ENCODE data around the gene PDGFRA.

DNA sequence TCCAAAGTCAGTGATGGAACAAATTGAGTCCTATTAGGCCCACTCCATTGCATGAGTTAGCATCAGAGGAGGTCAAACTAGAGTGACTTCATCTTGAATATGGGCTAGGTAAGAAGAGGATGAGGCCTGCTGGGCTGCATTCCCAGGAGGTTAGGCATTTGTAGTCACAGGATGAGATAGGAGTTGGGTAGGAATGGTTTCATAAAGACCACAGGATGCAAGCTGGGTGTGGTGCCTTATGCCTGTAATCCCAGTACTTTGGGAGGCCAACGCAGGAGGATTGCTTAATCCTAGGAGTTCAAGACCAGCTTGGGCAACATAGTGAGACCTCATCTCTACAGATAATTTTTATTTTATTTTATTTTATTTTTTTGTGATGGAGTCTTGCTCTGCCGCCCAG, 26.8 kb downstream of the PDGFRA start:
- TF ChIP-seq, protein P1, sequence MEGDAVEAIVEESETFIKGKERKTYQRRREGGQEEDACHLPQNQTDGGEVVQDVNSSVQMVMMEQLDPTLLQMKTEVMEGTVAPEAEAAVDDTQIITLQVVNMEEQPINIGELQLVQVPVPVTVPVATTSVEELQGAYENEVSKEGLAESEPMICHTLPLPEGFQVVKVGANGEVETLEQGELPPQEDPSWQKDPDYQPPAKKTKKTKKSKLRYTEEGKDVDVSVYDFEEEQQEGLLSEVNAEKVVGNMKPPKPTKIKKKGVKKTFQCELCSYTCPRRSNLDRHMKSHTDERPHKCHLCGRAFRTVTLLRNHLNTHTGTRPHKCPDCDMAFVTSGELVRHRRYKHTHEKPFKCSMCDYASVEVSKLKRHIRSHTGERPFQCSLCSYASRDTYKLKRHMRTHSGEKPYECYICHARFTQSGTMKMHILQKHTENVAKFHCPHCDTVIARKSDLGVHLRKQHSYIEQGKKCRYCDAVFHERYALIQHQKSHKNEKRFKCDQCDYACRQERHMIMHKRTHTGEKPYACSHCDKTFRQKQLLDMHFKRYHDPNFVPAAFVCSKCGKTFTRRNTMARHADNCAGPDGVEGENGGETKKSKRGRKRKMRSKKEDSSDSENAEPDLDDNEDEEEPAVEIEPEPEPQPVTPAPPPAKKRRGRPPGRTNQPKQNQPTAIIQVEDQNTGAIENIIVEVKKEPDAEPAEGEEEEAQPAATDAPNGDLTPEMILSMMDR (IDR thresholded peaks at IDR 0.05), result no peak
- no peak for TF ChIP-seq POLR2AphosphoS5 (IDR thresholded peaks at IDR 0.05)
